Activated CD4-positive, alpha-beta memory T cell treated with anti-CD3 and anti-CD28 coated beads for 36 hours (primary cell): ENCODE data around the gene PEX11B. TPM values are rescaled to one million over a fixed set of nuclear protein-coding genes. Genes with fewer than 3 reads are reported as not detected.

Experiments used
- total RNA-seq, 2 experiments: library from RNA; stranded (reverse); gene quantifications; one replicate each; pipeline ENCODE4 v1.2.3, GENCODE V29; 2021

PEX11B gene
- total RNA-seq, 2 experiments from 2014 or later, result 22.8 to 25.6 TPM

Other genes with a start within 250 kb of the PEX11B start
- gene PDZK1, start 211.3 kb downstream of the PEX11B start, total RNA-seq, result not detected
- under 1 TPM; 0.14 to 0.31 TPM for gene CD160, start 199.2 kb downstream of the PEX11B start, total RNA-seq
- 10 to 100 TPM; 10.1 TPM for gene RNF115, start 94.6 kb downstream of the PEX11B start, total RNA-seq
- 10 to 100 TPM; 27.3 to 28.9 TPM for gene POLR3C, start 94.5 kb downstream of the PEX11B start, total RNA-seq
- gene NUDT17, start 73.1 kb downstream of the PEX11B start, total RNA-seq, result 1 to 10 TPM; 2.8 to 3.8 TPM
- gene PIAS3, start 59.6 kb downstream of the PEX11B start, total RNA-seq, result 10 to 100 TPM; 17.8 to 17.9 TPM
- gene ANKRD35, start 32.9 kb downstream of the PEX11B start, total RNA-seq, result under 1 TPM; 0.24 to 0.36 TPM
- gene ITGA10, start 8.7 kb downstream of the PEX11B start, total RNA-seq, result 1 to 10 TPM; 1.0 to 1.1 TPM
- gene RBM8A, start 8.8 kb upstream of the PEX11B start, total RNA-seq, result 100 to 1,000 TPM; 275 to 277 TPM
- gene LIX1L, start 39.3 kb upstream of the PEX11B start, total RNA-seq, result 10 to 100 TPM; 46.6 to 47.8 TPM
- 1 to 10 TPM; 4.6 to 4.7 TPM for gene ANKRD34A, start 45.9 kb upstream of the PEX11B start, total RNA-seq
- 10 to 100 TPM; 27.3 to 30.9 TPM for gene POLR3GL, start 46.0 kb upstream of the PEX11B start, total RNA-seq
- 10 to 100 TPM; 82.6 to 88.8 TPM for gene TXNIP, start 77.9 kb upstream of the PEX11B start, total RNA-seq
- not detected for gene HJV, start 103.0 kb upstream of the PEX11B start, total RNA-seq
- gene NBPF10, start 226.1 kb upstream of the PEX11B start, total RNA-seq, result 1 to 10 TPM; 1.5 to 1.7 TPM